GM04504 (cell line): ENCODE data around the gene FRMPD1.

Experiments
- DNase-seq: peaks from one replicate; pipeline ENCODE4 v3.0.0-alpha.2; 2012; ENCODE audit warnings: low read depth

The FRMPD1 gene

GRCh38 chr9:37784616-37785483, 134.1 kb downstream of the FRMPD1 start, which contains the start of gene EXOSC3:
TSS of gene EXOSC3 (minus strand) at chr9:37785064. CDS start at chr9:37785044, 20 bp downstream.
- peak; percentile 84 for DNase-seq

GRCh38 chr9:37787059-37787458, 136.3 kb downstream of the FRMPD1 start:
- DNase-seq, result no peak

GRCh38 chr9:37788332-37788731, 137.6 kb downstream of the FRMPD1 start:
- DNase-seq, result no peak

GRCh38 chr9:37790096-37790495, 139.3 kb downstream of the FRMPD1 start:
- DNase-seq, result no peak

GRCh38 chr9:37792122-37792521, 141.4 kb downstream of the FRMPD1 start:
- DNase-seq, result no peak

- DNase-seq, result no peak
Observed at GRCh38 chr9:37796232-37796631, 145.5 kb downstream of the FRMPD1 start.
